A673 (cell line): ENCODE results near the gene UBR4. TPM values are rescaled to one million over a fixed set of nuclear protein-coding genes. Genes with fewer than 3 reads are reported as not detected.

Experiments used
- BruUV-seq: library from RNA; stranded (reverse); fragments of 400-500 nt; replicated peaks from 2 replicates; lab custom pipeline; 2021; lab: Mats Ljungman, UMichigan
- CTCF ChIA-PET: fragments of 300-600 bp; sonication (Branson Sonifier 250); formaldehyde crosslinking; loops from one replicate; lab custom pipeline; 2022; ENCODE audit warnings: antibody characterized with exemption; lab: Charles Lee
- POLR2A ChIA-PET: fragments of 300-600 bp; sonication (Branson Sonifier 250); formaldehyde crosslinking; loops from one replicate; lab custom pipeline; 2022; ENCODE audit warnings: antibody characterized with exemption; ENCODE audit not compliant: low non-redundant PET; lab: Charles Lee
- DNase-seq: peaks from one replicate; pipeline ENCODE4 v3.0.0-alpha.2; 2015; ENCODE audit warnings: low spot score
- H3K27ac ChIP-seq: fragments of 200-600 bp; sonication (generic); 2 replicates; pipeline ENCODE4 v1.5.1; 2016; ENCODE audit warnings: mixed run types, low read depth, mild to moderate bottlenecking, mixed read lengths, antibody characterized with exemption, low read length; ENCODE audit not compliant: poor library complexity, severe bottlenecking
- H3K27me3 ChIP-seq: fragments of 200-600 bp; sonication (generic); replicated peaks from 2 replicates; pipeline ENCODE4 v1.6.1; 2017; ENCODE audit warnings: mixed run types, low read depth, mild to moderate bottlenecking, mixed read lengths, antibody characterized with exemption, low read length; ENCODE audit not compliant: insufficient read depth, poor library complexity
- H3K36me3 ChIP-seq: fragments of 200-600 bp; sonication (generic); 2 replicates; pipeline ENCODE4 v1.6.1; 2016; ENCODE audit warnings: mixed run types, mild to moderate bottlenecking, mixed read lengths, antibody characterized with exemption, low read length; ENCODE audit not compliant: insufficient read depth, poor library complexity, severe bottlenecking
- H3K4me1 ChIP-seq: fragments of 200-600 bp; sonication (generic); 2 replicates; pipeline ENCODE4 v1.6.1; 2017; ENCODE audit warnings: mixed run types, mild to moderate bottlenecking, mixed read lengths, antibody characterized with exemption, low read length; ENCODE audit not compliant: insufficient read depth, poor library complexity, severe bottlenecking
- H3K4me3 ChIP-seq: fragments of 200-600 bp; sonication (generic); 2 replicates; pipeline ENCODE4 v1.5.1; 2016; ENCODE audit warnings: low read depth, mixed run types, mild to moderate bottlenecking, mixed read lengths, low read length; ENCODE audit not compliant: poor library complexity, severe bottlenecking
- H3K9me3 ChIP-seq: fragments of 200-600 bp; sonication (generic); 2 replicates; pipeline ENCODE4 v1.6.1; 2016; ENCODE audit warnings: mixed run types, low read depth, mild to moderate bottlenecking, mixed read lengths, antibody characterized with exemption, low read length; ENCODE audit not compliant: poor library complexity, severe bottlenecking
- CTCF ChIP-seq: fragments of 300-800, 200-600 bp; sonication (generic); conservative IDR thresholded peaks from 2 replicates; pipeline ENCODE4 v1.5.1; 2017; ENCODE audit warnings: low read depth, mild to moderate bottlenecking, antibody characterized with exemption, low read length, moderate library complexity, mixed read lengths
- EZH2 ChIP-seq: fragments of 200-600 bp; sonication (generic); IDR thresholded peaks from 2 replicates; pipeline ENCODE4 v1.6.1; 2017; ENCODE audit warnings: borderline replicate concordance, low read depth, mild to moderate bottlenecking, mixed read lengths, antibody characterized with exemption, low read length; ENCODE audit not compliant: poor library complexity, severe bottlenecking
- intact Hi-C: fragments of 100-400 bp; cut with micrococcal nuclease; formaldehyde crosslinking; loops from one replicate; pipeline ENCODE4 v1.10.0; 2022; ENCODE audit not compliant: unreplicated experiment
- total RNA-seq: library from RNA; stranded (reverse); gene quantifications from 2 replicates; pipeline ENCODE4 v1.2.3, GENCODE V29; 2021

The UBR4 gene
- total RNA-seq, 1 experiment from 2014 or later: 214 TPM

GRCh38 chr1:19068639-19069276, 141.3 kb downstream of the UBR4 start:
- peaks cover 12% of the 10 kb centered on the region for H3K36me3 ChIP-seq
- H3K27me3 ChIP-seq: no peaks in the 10 kb centered on the region
- no peak overlapping the region for H3K4me3 ChIP-seq
- ChIA-PET CTCF (no interaction called here), POLR2A (no interaction called here)
- DNase-seq: no peak
- TF ChIP-seq CTCF: no peak
- TF ChIP-seq EZH2: no peak
- no peaks in the 10 kb centered on the region for H3K9me3 ChIP-seq
- H3K27ac ChIP-seq: no peak overlapping the region
- H3K4me1 ChIP-seq: no peaks in the 10 kb centered on the region
- BruUV-seq: no TSS peak
- intact Hi-C loops: no loop called here

DNA sequence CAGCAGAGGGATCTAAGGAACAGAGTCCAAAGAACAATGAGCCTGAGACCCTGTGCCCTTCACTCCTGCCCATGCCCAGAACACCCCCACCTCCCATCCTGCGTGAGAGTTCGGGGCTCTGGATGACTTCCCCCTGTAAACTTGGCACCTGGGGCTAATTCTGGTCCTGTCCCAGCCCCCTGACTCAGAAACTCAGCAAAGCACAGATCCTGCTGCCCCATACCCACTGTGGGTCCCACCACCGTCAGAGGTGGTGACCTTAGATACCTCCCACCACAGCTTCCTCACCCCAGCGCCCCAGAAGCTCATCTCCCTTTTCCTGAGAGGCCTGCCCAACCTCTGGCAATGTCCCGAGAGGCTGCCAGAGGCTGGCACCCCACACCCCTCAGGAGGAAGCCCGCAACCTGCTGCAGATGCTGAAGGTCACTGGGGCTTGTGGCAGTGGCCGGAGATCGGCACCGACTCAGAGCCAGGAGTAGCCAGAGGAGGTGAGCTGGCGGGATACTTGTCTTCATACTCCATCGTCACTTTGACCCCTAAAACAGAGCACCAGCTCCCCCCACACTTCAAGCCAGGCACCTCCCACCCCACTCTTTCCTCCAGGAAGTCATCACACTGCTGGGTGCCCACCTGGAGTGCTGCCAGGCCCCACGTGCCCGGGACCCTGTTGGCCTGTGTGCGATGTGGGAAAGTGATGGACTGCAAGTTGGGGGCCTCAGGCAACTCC, 142.0 kb downstream of the UBR4 start:
- ChIA-PET CTCF (interaction anchor here (1.0 kb wide), 1 partner anchor 161 kb away, joined by 4 read pairs; no protein-coding TSS in a partner anchor), POLR2A (no interaction called here)
- intact Hi-C loops: no loop called here

More for the DNA sequence above, 142.0 kb downstream of the UBR4 start:
- BruUV-seq: no TSS peak
- Histone ChIP-seq H3K9me3 (no peaks in the 10 kb centered on the region), H3K4me3 (no peak overlapping the region), H3K4me1 (no peaks in the 10 kb centered on the region), H3K27me3 (no peaks in the 10 kb centered on the region), H3K27ac (no peak overlapping the region), H3K36me3 (peaks cover 6% of the 10 kb centered on the region)
- TF ChIP-seq CTCF (no peak), EZH2 (no peak)
- no peak for DNase-seq
